Adrenal gland (tissue), 5 donors: Measurements from ENCODE around the gene SOX12.

Experiments used
- POLR2A ChIP-seq, 2 donors: fragments of 450-650 bp; IDR thresholded peaks; one replicate each; pipeline ENCODE4 v1.6.1; 2017; ENCODE audit warnings: antibody characterized with exemption in 2 of 2, mild to moderate bottlenecking in 2 of 2, moderate library complexity in 1 of 2
- TF ChIP-seq, protein P1 (sequence below), 6 experiments: fragments of 450-650 bp in 4 of 6; fragments of 200-600 bp in 2 of 6; sonication (generic) in 1 of 6; IDR thresholded peaks; 1 replicate in 5 of 6; 2 replicates in 1 of 6; pipeline versions ENCODE4 v1.5.1 to v1.8.0; 2016 to 2021; ENCODE audit warnings: antibody characterized with exemption in 6 of 6, mild to moderate bottlenecking in 2 of 6, moderate library complexity in 1 of 6
- donor health status: DM: no; HTN: no; CAD: no.

DNA sequence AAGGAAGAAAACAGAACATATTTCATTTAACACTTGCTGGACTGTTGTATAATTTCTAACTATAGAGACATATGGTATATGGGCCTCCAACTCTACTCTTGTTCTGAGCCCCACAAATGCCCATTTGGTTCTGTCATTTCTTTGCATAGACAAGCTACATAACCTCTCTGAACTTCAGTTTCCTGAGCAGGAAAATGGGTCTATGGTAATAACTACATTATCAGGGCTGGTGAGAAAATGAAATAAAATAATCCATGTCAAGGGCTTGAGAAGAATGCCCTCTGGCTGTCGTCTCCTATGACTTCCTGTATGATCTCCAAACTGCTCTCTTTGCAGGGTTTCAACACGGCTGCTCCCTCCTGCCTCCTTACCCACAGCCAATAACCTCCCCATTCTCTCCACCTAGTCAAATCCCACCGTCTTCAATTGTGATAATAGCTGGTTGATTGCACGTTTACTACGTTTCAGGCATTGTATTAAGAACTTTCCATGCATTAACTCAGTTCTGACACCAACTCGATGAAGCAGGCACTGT lies 16.0 kb upstream of the SOX12 start:
- TF ChIP-seq POLR2A (IDR thresholded peaks at IDR 0.05) = no peak
- TF ChIP-seq, protein P1, sequence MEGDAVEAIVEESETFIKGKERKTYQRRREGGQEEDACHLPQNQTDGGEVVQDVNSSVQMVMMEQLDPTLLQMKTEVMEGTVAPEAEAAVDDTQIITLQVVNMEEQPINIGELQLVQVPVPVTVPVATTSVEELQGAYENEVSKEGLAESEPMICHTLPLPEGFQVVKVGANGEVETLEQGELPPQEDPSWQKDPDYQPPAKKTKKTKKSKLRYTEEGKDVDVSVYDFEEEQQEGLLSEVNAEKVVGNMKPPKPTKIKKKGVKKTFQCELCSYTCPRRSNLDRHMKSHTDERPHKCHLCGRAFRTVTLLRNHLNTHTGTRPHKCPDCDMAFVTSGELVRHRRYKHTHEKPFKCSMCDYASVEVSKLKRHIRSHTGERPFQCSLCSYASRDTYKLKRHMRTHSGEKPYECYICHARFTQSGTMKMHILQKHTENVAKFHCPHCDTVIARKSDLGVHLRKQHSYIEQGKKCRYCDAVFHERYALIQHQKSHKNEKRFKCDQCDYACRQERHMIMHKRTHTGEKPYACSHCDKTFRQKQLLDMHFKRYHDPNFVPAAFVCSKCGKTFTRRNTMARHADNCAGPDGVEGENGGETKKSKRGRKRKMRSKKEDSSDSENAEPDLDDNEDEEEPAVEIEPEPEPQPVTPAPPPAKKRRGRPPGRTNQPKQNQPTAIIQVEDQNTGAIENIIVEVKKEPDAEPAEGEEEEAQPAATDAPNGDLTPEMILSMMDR (IDR thresholded peaks at IDR 0.05) = no peak
